ENCODE measurements around the gene MEGF6. TPM values are rescaled to one million over a fixed set of nuclear protein-coding genes. Genes with fewer than 3 reads are reported as not detected.

MEGF6 gene
- total RNA-seq, 1 experiment from 2014 or later: 21.3 TPM

GRCh38 chr1:3463408-3463863 lies 147.9 kb downstream of the MEGF6 start:
- Histone ChIP-seq H4K20me1 (ENCODE audit: control insufficient read depth, insufficient read depth, insufficient read length) (peaks cover 2% of the 10 kb centered on the region), H3K4me2 (ENCODE audit: insufficient read depth, insufficient read length, low read length) (no peak overlapping the region), H3K18ac (ENCODE audit: insufficient read length, low read depth, low read length) (no peak overlapping the region), H4K8ac (replicated peaks; ENCODE audit: insufficient read length, low read depth, low read length) (no peak overlapping the region), H3K9me3 (ENCODE audit: control insufficient read depth, low read depth, low read length) (no peaks in the 10 kb centered on the region), H2BK120ac (ENCODE audit: low read depth, low read length, poor library complexity, severe bottlenecking) (no peak overlapping the region), H2BK5ac (ENCODE audit: insufficient read length, low read length) (no peak overlapping the region), H3T11ph (ENCODE audit: low read length) (no peak overlapping the region), H2BK15ac (ENCODE audit: low read depth, low read length) (no peak overlapping the region), H3K79me1 (ENCODE audit: insufficient read depth, low read depth, low read length, poor library complexity, severe bottlenecking) (no peaks in the 10 kb centered on the region), H3K4ac (ENCODE audit: low read depth, low read length) (no peak overlapping the region), H3K27me3 (ENCODE audit: insufficient read depth, low read length) (no peaks in the 10 kb centered on the region), H3K27ac (ENCODE audit: insufficient read length, low read depth, low read length) (no peak overlapping the region), H4K91ac (ENCODE audit: insufficient read length, low read depth, low read length) (no peak overlapping the region), H3K23me2 (ENCODE audit: insufficient read length, low read depth, low read length, poor library complexity, severe bottlenecking) (no peaks in the 10 kb centered on the region), H4K5ac (ENCODE audit: insufficient read length, low read depth, low read length) (no peak overlapping the region), H3K79me2 (ENCODE audit: insufficient read depth, low read length) (no peaks in the 10 kb centered on the region), H2BK12ac (ENCODE audit: insufficient read length, low read depth, low read length) (no peak overlapping the region), H3K23ac (ENCODE audit: insufficient read length, low read depth, low read length) (no peak overlapping the region), H3K56ac (ENCODE audit: insufficient read length, low read depth, low read length) (no peak overlapping the region), H2AFZ (ENCODE audit: low read length) (no peak overlapping the region), H3K9ac (ENCODE audit: extremely low read depth, insufficient read length, low read length) (no peak overlapping the region), H3K14ac (ENCODE audit: insufficient read depth, low read length) (no peak overlapping the region), H2BK20ac (ENCODE audit: low read depth, low read length, poor library complexity, severe bottlenecking) (no peak overlapping the region), H3K4me1 (ENCODE audit: insufficient read depth, low read length) (no peaks in the 10 kb centered on the region), H2AK5ac (ENCODE audit: insufficient read length, low read length) (no peak overlapping the region)
- peaks cover 0 to 27% (median 12%) of the 10 kb centered on the region in 3 experiments; a peak in 4 of 7 replicates for H3K36me3 Mint-ChIP-seq (ENCODE audit: insufficient read depth in 1 of 3, low read depth in 3 of 3)
- H3K9me3 Mint-ChIP-seq: no peaks in the 10 kb centered on the region
- no peak overlapping the region for H3K27ac Mint-ChIP-seq
- TF ChIP-seq CTCF (conservative IDR thresholded peaks at IDR 0.05): no peak
- no peak overlapping the region for H3K4me3 Mint-ChIP-seq
- peaks cover 9 to 18% of the 10 kb centered on the region in 2 experiments for H3K4me1 Mint-ChIP-seq
- DNase-seq: no peak
- no peaks in the 10 kb centered on the region for H3K27me3 Mint-ChIP-seq (ENCODE audit: low read depth)
- WGBS (ENCODE audit: extremely low coverage, insufficient read length, low lambda C conversion rate): no CpG with 5 or more reads among the region's 20 CpGs
